Bronchial epithelial cell (primary cell): ENCODE results near the gene SLC38A1. TPM values are rescaled to one million over a fixed set of nuclear protein-coding genes. Genes with fewer than 3 reads are reported as not detected.
A peak's percentile ranks its signal among the peaks of the same experiment; 100 is the strongest.

Source experiments
- DNase-seq: peaks from one replicate; pipeline ENCODE4 v3.0.0-alpha.2; 2010; ENCODE audit warnings: low read depth
- FAIRE-seq: peaks from 2 replicates; lab custom pipeline; 2011; peaks lifted over from hg19 to GRCh38; lab: Jason Lieb, UNC
- H3K27me3 ChIP-seq: 2 replicates; pipeline ENCODE4 v1.5.1; 2011; ENCODE audit warnings: low read length; ENCODE audit not compliant: control insufficient read depth, insufficient read depth
- H3K36me3 ChIP-seq: 2 replicates; pipeline ENCODE4 v1.5.1; 2011; ENCODE audit warnings: low read length; ENCODE audit not compliant: control insufficient read depth, insufficient read depth
- H3K4me3 ChIP-seq: 2 replicates; pipeline ENCODE4 v1.5.1; 2011; ENCODE audit warnings: mild to moderate bottlenecking, low read depth, low read length, control low read depth
- total RNA-seq: library from RNA; depleted of rRNA; stranded (reverse); fragments of >200 nt; gene quantifications from 2 replicates; pipeline ENCODE4 v1.2.1, GENCODE V29; 2014
- TF ChIP-seq, protein P1 (sequence below): IDR thresholded peaks from 2 replicates; pipeline ENCODE4 v1.5.1; 2011; ENCODE audit warnings: mild to moderate bottlenecking, moderate library complexity, low read length, control low read depth, inconsistent platforms; ENCODE audit not compliant: insufficient read depth, severe bottlenecking

SLC38A1 gene
- total RNA-seq, 1 donor from 2014 or later, result 263 TPM

DNA sequence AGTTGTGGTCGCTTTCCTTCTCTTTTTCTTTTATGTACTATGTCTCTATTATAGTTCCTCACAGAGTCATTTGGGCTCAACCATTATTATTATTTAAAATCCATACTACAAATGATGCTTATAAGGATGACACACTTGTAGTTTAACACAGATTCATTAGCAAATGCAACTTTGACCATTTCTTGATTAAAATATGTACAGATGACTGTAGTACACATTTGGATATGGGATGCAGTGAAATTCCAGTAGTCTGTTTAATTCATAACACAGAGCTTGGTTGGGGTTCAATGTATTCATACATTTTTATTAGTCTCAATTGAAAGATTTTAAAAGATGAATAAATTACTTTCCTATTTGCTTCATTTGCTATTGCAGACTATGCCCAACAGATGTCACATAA, 30.0 kb downstream of the SLC38A1 start:
- no peak overlapping the region for H3K4me3 ChIP-seq
- peaks cover 12% of the 10 kb centered on the region for H3K36me3 ChIP-seq
- FAIRE-seq, result no peak
- DNase-seq, result no peak
- TF ChIP-seq, protein P1, sequence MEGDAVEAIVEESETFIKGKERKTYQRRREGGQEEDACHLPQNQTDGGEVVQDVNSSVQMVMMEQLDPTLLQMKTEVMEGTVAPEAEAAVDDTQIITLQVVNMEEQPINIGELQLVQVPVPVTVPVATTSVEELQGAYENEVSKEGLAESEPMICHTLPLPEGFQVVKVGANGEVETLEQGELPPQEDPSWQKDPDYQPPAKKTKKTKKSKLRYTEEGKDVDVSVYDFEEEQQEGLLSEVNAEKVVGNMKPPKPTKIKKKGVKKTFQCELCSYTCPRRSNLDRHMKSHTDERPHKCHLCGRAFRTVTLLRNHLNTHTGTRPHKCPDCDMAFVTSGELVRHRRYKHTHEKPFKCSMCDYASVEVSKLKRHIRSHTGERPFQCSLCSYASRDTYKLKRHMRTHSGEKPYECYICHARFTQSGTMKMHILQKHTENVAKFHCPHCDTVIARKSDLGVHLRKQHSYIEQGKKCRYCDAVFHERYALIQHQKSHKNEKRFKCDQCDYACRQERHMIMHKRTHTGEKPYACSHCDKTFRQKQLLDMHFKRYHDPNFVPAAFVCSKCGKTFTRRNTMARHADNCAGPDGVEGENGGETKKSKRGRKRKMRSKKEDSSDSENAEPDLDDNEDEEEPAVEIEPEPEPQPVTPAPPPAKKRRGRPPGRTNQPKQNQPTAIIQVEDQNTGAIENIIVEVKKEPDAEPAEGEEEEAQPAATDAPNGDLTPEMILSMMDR, result no peak
- H3K27me3 ChIP-seq, result no peaks in the 10 kb centered on the region

DNA sequence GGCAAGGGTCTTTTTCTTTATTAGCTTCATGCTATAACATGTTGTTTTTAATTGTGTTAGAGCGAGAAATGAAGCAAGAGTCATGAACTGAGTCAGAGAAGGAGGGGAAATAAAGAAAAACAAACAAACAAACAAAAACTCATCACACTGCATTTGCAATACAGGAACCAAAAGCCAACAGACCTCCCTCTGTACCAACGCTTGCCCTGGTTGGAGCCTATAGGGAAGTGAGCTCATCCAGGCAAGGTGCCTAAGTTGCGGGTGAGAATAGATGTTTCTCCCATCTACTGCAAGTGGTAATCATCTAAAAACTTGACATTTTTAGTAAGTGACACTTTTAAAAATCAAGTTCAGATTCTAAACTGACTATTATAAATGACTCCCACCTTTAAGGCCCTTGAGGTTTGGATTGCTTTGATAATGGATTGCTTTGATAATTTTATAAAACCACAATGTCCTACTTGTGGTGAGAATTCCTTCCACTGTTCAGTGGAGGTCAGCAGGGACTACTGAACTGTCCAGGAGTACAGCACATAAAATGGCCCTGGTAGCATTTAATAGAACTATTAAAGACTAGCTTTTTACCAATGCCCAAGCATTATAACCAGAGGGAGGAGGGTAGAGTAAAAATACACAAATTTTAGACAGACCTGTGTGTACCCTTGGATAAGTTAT, 31.3 kb downstream of the SLC38A1 start:
- H3K27me3 ChIP-seq, result no peaks in the 10 kb centered on the region
- no peak overlapping the region for H3K4me3 ChIP-seq
- TF ChIP-seq, protein P1, result no peak
- H3K36me3 ChIP-seq, result peaks cover 9% of the 10 kb centered on the region
- DNase-seq, result peak; percentile 38
- no peak for FAIRE-seq

GRCh38 chr12:46234000-46234399, 34.8 kb downstream of the SLC38A1 start:
- no peaks in the 10 kb centered on the region for H3K27me3 ChIP-seq
- no peak for DNase-seq
- peaks cover 11% of the 10 kb centered on the region for H3K36me3 ChIP-seq
- no peak overlapping the region for H3K4me3 ChIP-seq
- TF ChIP-seq, protein P1, result no peak
- no peak for FAIRE-seq

DNA sequence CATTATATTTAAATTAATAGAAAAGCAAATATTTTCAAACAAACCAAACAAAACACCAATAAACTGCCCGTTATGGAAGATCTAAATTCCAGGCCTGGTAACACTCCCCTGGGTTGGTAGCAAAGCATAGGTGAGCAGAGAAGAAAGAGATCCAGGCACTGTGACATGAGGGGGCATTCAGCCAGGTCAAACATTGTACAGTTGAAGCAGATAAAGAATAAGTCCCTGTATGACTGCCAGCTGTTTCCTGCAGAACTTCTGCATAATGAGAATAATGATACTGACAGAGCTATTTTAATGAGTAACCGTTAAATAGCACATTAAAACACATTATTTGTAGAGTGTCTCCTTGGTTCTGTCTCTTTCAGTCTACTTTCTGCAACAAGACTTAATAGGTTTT, 35.4 kb downstream of the SLC38A1 start:
- DNase-seq (no peak), FAIRE-seq (no peak)
- Histone ChIP-seq H3K36me3 (peaks cover 10% of the 10 kb centered on the region), H3K27me3 (no peaks in the 10 kb centered on the region), H3K4me3 (no peak overlapping the region)
- TF ChIP-seq, protein P1, result no peak

DNA sequence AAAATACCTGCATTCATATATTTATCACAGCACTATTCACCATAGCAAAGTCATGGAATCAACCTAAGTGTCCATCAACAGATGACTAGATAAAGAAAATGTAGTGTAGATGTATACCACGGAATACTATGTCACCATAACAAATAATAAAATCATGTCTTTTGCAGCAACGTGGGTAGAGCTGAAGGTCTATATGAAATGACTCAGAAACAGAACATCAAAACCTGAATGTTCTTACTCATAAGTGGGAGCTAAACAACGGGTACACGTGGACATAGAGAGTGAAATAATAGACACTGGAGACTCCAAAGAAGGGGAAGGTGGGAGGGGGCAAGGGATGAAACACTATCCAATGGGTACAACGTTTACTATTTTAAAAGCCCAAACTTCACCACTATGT, 37.9 kb downstream of the SLC38A1 start:
- Histone ChIP-seq H3K36me3 (peaks cover 8% of the 10 kb centered on the region), H3K4me3 (no peak overlapping the region), H3K27me3 (no peaks in the 10 kb centered on the region)
- no peak for FAIRE-seq
- TF ChIP-seq, protein P1, result no peak
- no peak for DNase-seq

DNA sequence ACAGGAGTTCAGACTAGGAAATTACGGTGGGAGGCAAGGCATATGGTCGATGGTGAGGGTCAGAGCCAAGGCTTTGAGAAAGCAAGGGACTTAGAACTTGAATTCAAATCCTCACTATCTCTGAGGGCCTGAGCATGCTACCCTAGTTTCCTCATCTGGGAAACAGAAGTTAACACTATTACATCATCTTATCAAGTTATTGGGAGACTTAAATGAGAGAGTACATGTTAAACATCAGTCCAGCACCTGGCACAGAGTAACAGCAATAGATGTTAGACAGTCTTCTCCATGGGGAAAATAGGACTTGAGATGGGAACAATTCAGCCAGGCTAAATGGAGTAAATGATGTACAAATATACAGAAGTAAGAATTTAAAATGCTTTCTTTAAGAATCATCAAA, 38.5 kb downstream of the SLC38A1 start:
- DNase-seq (no peak), FAIRE-seq (no peak)
- H3K36me3 ChIP-seq, result peaks cover 11% of the 10 kb centered on the region
- no peak overlapping the region for H3K4me3 ChIP-seq
- TF ChIP-seq, protein P1, result no peak
- H3K27me3 ChIP-seq, result no peaks in the 10 kb centered on the region
